ENCODE measurements around the gene SLC25A4.

DNA sequence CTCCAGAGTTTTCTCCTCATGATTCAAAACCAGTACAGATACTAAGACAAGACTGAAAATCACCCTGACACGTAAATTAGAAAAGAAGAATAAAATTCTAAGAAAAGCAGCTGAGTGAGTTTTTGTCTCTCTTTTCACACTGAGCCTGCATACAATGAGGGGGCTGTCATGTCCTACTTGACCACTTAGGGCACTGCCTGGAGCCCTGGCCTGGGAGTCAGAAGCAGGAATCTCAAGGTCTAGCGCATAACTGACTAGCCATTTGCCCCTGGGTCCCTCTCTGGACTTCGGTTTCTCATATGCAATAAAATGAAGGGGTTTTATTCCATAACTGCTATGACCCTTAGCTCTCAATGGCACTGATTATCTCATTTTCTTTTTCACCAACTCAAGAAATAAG is 36.7 kb upstream of the SLC25A4 start:
- TF ChIP-seq, protein P1, sequence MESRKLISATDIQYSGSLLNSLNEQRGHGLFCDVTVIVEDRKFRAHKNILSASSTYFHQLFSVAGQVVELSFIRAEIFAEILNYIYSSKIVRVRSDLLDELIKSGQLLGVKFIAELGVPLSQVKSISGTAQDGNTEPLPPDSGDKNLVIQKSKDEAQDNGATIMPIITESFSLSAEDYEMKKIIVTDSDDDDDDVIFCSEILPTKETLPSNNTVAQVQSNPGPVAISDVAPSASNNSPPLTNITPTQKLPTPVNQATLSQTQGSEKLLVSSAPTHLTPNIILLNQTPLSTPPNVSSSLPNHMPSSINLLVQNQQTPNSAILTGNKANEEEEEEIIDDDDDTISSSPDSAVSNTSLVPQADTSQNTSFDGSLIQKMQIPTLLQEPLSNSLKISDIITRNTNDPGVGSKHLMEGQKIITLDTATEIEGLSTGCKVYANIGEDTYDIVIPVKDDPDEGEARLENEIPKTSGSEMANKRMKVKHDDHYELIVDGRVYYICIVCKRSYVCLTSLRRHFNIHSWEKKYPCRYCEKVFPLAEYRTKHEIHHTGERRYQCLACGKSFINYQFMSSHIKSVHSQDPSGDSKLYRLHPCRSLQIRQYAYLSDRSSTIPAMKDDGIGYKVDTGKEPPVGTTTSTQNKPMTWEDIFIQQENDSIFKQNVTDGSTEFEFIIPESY (IDR thresholded peaks at IDR 0.05), result no peak
- TF ChIP-seq, protein P2, sequence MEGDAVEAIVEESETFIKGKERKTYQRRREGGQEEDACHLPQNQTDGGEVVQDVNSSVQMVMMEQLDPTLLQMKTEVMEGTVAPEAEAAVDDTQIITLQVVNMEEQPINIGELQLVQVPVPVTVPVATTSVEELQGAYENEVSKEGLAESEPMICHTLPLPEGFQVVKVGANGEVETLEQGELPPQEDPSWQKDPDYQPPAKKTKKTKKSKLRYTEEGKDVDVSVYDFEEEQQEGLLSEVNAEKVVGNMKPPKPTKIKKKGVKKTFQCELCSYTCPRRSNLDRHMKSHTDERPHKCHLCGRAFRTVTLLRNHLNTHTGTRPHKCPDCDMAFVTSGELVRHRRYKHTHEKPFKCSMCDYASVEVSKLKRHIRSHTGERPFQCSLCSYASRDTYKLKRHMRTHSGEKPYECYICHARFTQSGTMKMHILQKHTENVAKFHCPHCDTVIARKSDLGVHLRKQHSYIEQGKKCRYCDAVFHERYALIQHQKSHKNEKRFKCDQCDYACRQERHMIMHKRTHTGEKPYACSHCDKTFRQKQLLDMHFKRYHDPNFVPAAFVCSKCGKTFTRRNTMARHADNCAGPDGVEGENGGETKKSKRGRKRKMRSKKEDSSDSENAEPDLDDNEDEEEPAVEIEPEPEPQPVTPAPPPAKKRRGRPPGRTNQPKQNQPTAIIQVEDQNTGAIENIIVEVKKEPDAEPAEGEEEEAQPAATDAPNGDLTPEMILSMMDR (IDR thresholded peaks at IDR 0.05; ENCODE audit: low read depth, low read length, missing input control), result no peak
- TF ChIP-seq, protein P3, sequence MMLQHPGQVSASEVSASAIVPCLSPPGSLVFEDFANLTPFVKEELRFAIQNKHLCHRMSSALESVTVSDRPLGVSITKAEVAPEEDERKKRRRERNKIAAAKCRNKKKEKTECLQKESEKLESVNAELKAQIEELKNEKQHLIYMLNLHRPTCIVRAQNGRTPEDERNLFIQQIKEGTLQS (IDR thresholded peaks at IDR 0.05), result no peak
- TF ChIP-seq, protein P4, sequence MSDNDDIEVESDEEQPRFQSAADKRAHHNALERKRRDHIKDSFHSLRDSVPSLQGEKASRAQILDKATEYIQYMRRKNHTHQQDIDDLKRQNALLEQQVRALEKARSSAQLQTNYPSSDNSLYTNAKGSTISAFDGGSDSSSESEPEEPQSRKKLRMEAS (IDR thresholded peaks at IDR 0.05), result no peak
- TF ChIP-seq YY1 (IDR thresholded peaks at IDR 0.05) (no peak), EGR1 (IDR thresholded peaks at IDR 0.05; ENCODE audit: low read depth in 2 of 2) (no peak), NR2F2 (IDR thresholded peaks at IDR 0.05) (no peak), TAF1 (conservative IDR thresholded peaks at IDR 0.05) (no peak), GABPA (IDR thresholded peaks at IDR 0.05 in 1 of 2, conservative IDR thresholded peaks at IDR 0.05 in 1 of 2) (no peak)
- TF ChIP-seq, protein P5, sequence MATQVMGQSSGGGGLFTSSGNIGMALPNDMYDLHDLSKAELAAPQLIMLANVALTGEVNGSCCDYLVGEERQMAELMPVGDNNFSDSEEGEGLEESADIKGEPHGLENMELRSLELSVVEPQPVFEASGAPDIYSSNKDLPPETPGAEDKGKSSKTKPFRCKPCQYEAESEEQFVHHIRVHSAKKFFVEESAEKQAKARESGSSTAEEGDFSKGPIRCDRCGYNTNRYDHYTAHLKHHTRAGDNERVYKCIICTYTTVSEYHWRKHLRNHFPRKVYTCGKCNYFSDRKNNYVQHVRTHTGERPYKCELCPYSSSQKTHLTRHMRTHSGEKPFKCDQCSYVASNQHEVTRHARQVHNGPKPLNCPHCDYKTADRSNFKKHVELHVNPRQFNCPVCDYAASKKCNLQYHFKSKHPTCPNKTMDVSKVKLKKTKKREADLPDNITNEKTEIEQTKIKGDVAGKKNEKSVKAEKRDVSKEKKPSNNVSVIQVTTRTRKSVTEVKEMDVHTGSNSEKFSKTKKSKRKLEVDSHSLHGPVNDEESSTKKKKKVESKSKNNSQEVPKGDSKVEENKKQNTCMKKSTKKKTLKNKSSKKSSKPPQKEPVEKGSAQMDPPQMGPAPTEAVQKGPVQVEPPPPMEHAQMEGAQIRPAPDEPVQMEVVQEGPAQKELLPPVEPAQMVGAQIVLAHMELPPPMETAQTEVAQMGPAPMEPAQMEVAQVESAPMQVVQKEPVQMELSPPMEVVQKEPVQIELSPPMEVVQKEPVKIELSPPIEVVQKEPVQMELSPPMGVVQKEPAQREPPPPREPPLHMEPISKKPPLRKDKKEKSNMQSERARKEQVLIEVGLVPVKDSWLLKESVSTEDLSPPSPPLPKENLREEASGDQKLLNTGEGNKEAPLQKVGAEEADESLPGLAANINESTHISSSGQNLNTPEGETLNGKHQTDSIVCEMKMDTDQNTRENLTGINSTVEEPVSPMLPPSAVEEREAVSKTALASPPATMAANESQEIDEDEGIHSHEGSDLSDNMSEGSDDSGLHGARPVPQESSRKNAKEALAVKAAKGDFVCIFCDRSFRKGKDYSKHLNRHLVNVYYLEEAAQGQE (IDR thresholded peaks at IDR 0.05), result no peak
